Activated naive CD4-positive, alpha-beta T cell treated with anti-CD3 and anti-CD28 coated beads for 36 hours (primary cell): ENCODE results near the gene CDH22. TPM values are rescaled to one million over a fixed set of nuclear protein-coding genes. Genes with fewer than 3 reads are reported as not detected.

Experiments
- CTCF ChIA-PET: fragments of 350-600 bp; sonication (Branson Sonifier 250); formaldehyde crosslinking; loops from one replicate; lab custom pipeline; 2021; ENCODE audit warnings: antibody characterized with exemption; lab: Charles Lee
- DNase-seq: peaks from one replicate; pipeline ENCODE4 v3.0.0-alpha.2; 2020
- H3K27ac Mint-ChIP-seq: one replicate; pipeline ENCODE4 v1.8.0; 2021; ENCODE audit warnings: mild to moderate bottlenecking, mixed read lengths
- H3K27me3 Mint-ChIP-seq: one replicate; pipeline ENCODE4 v1.8.0; 2021; ENCODE audit warnings: low read depth, mixed read lengths
- H3K36me3 Mint-ChIP-seq: one replicate; pipeline ENCODE4 v1.8.0; 2021; ENCODE audit warnings: low read depth, mixed read lengths
- H3K4me1 Mint-ChIP-seq: one replicate; pipeline ENCODE4 v1.8.0; 2021; ENCODE audit warnings: low read depth, mixed read lengths
- H3K4me3 Mint-ChIP-seq: one replicate; pipeline ENCODE4 v1.8.0; 2021; ENCODE audit warnings: mild to moderate bottlenecking, moderate library complexity, mixed read lengths
- H3K9me3 Mint-ChIP-seq: one replicate; pipeline ENCODE4 v1.8.0; 2021; ENCODE audit warnings: mixed read lengths
- intact Hi-C: fragments of 100-400 bp; cut with micrococcal nuclease; formaldehyde crosslinking; loops from one replicate; pipeline ENCODE4 v1.15.1; 2023
- total RNA-seq, 2 experiments: library from RNA; stranded (reverse); gene quantifications; one replicate each; pipeline ENCODE4 v1.2.3, GENCODE V29; 2021

Gene CDH22
- total RNA-seq, 2 experiments from 2014 or later, result 0.07 TPM; not detected in 1

GRCh38 chr20:46302106-46302505, 6.2 kb downstream of the CDH22 start:
- H3K27me3 Mint-ChIP-seq, result peaks cover 28% of the 10 kb centered on the region

GRCh38 chr20:46300281-46300680, 8.0 kb downstream of the CDH22 start:
- no peak overlapping the region for H3K4me3 Mint-ChIP-seq
- no peaks in the 10 kb centered on the region for H3K9me3 Mint-ChIP-seq
- intact Hi-C loops, result no loop called here
- H3K27ac Mint-ChIP-seq, result no peak overlapping the region
- no peaks in the 10 kb centered on the region for H3K36me3 Mint-ChIP-seq
- H3K27me3 Mint-ChIP-seq, result peaks cover 29% of the 10 kb centered on the region
- CTCF ChIA-PET, result interaction anchor here (1.2 kb wide), 1 partner anchor 49 kb away, joined by 3 read pairs; no protein-coding TSS in a partner anchor
- DNase-seq, result no peak
- no peaks in the 10 kb centered on the region for H3K4me1 Mint-ChIP-seq

More at GRCh38 chr20:46302106-46302505, 6.2 kb downstream of the CDH22 start:
- H3K4me3 Mint-ChIP-seq, result no peak overlapping the region
- no peak for DNase-seq
- H3K27ac Mint-ChIP-seq, result no peak overlapping the region
- intact Hi-C loops, result no loop called here
- peaks cover 2% of the 10 kb centered on the region for H3K4me1 Mint-ChIP-seq
- no peaks in the 10 kb centered on the region for H3K36me3 Mint-ChIP-seq
- no peaks in the 10 kb centered on the region for H3K9me3 Mint-ChIP-seq
- CTCF ChIA-PET, result interaction anchor here (0.9 to 1.4 kb wide), 2 partner anchors 136 to 279 kb away, joined by 3 to 5 read pairs; no protein-coding TSS in a partner anchor

- DNase-seq, result no peak
- no peaks in the 10 kb centered on the region for H3K36me3 Mint-ChIP-seq
- H3K27me3 Mint-ChIP-seq, result peaks cover 30% of the 10 kb centered on the region
- H3K27ac Mint-ChIP-seq, result no peak overlapping the region
- no peaks in the 10 kb centered on the region for H3K9me3 Mint-ChIP-seq
- H3K4me1 Mint-ChIP-seq, result no peaks in the 10 kb centered on the region
- intact Hi-C loops, result no loop called here
- CTCF ChIA-PET, result interaction anchor here (0.5 to 1.2 kb wide), 2 partner anchors 50 to 926 kb away, joined by 3 read pairs; no protein-coding TSS in a partner anchor
- H3K4me3 Mint-ChIP-seq, result no peak overlapping the region
These were observed 9.2 kb downstream of the CDH22 start for GRCh38 chr20:46299078-46299477.

- intact Hi-C loops, result no loop called here
- CTCF ChIA-PET, result no interaction called here
- Mint-ChIP-seq H3K36me3 (no peaks in the 10 kb centered on the region), H3K27me3 (peaks cover 26% of the 10 kb centered on the region), H3K4me3 (no peak overlapping the region), H3K27ac (no peak overlapping the region), H3K9me3 (no peaks in the 10 kb centered on the region), H3K4me1 (no peaks in the 10 kb centered on the region)
- no peak for DNase-seq
These were observed 9.9 kb downstream of the CDH22 start for GRCh38 chr20:46298374-46298773.

- CTCF ChIA-PET, result no interaction called here
- intact Hi-C loops, result no loop called here
- H3K27ac Mint-ChIP-seq, result no peak overlapping the region
- H3K27me3 Mint-ChIP-seq, result peaks cover 29% of the 10 kb centered on the region
- no peak for DNase-seq
- H3K36me3 Mint-ChIP-seq, result no peaks in the 10 kb centered on the region
- H3K4me3 Mint-ChIP-seq, result no peak overlapping the region
- no peaks in the 10 kb centered on the region for H3K9me3 Mint-ChIP-seq
- H3K4me1 Mint-ChIP-seq, result no peaks in the 10 kb centered on the region
These were observed 11.6 kb downstream of the CDH22 start for GRCh38 chr20:46296526-46297250.

- H3K4me1 Mint-ChIP-seq, result no peaks in the 10 kb centered on the region
- no peaks in the 10 kb centered on the region for H3K36me3 Mint-ChIP-seq
- CTCF ChIA-PET, result interaction anchor here (1.0 kb wide), 1 partner anchor 13 kb away, joined by 3 read pairs; no protein-coding TSS in a partner anchor
- peaks cover 24% of the 10 kb centered on the region for H3K27me3 Mint-ChIP-seq
- no peak overlapping the region for H3K27ac Mint-ChIP-seq
- no peak for DNase-seq
- intact Hi-C loops, result no loop called here
- H3K9me3 Mint-ChIP-seq, result no peaks in the 10 kb centered on the region
- no peak overlapping the region for H3K4me3 Mint-ChIP-seq
These were observed 15.2 kb downstream of the CDH22 start for GRCh38 chr20:46293084-46293483.

- Mint-ChIP-seq H3K4me3 (no peak overlapping the region), H3K9me3 (no peaks in the 10 kb centered on the region), H3K36me3 (no peaks in the 10 kb centered on the region), H3K4me1 (no peaks in the 10 kb centered on the region), H3K27me3 (peaks cover 19% of the 10 kb centered on the region), H3K27ac (no peak overlapping the region)
- DNase-seq, result no peak
- CTCF ChIA-PET, result interaction anchor here (1.4 kb wide), 1 partner anchor 117 kb away, joined by 3 read pairs; no protein-coding TSS in a partner anchor
- intact Hi-C loops, result no loop called here
These were observed 16.9 kb downstream of the CDH22 start for GRCh38 chr20:46291401-46291800.

- Mint-ChIP-seq H3K27ac (no peak overlapping the region), H3K4me3 (no peak overlapping the region), H3K36me3 (no peaks in the 10 kb centered on the region), H3K9me3 (no peaks in the 10 kb centered on the region), H3K4me1 (no peaks in the 10 kb centered on the region), H3K27me3 (peaks cover 15% of the 10 kb centered on the region)
- CTCF ChIA-PET, result interaction anchor here (1.1 to 1.2 kb wide), 2 partner anchors 17 to 149 kb away, joined by 3 read pairs; no protein-coding TSS in a partner anchor
- intact Hi-C loops, result no loop called here
- no peak for DNase-seq
These were observed 18.9 kb downstream of the CDH22 start for GRCh38 chr20:46289432-46289831.

GRCh38 chr20:46286977-46287376, 21.3 kb downstream of the CDH22 start:
- Mint-ChIP-seq H3K27ac (no peak overlapping the region), H3K4me3 (no peak overlapping the region), H3K27me3 (peaks cover 12% of the 10 kb centered on the region), H3K36me3 (no peaks in the 10 kb centered on the region), H3K4me1 (no peaks in the 10 kb centered on the region), H3K9me3 (no peaks in the 10 kb centered on the region)
- CTCF ChIA-PET, result interaction anchor here (1.5 kb wide), 1 partner anchor 20 kb away, joined by 4 read pairs; no protein-coding TSS in a partner anchor
- DNase-seq, result no peak
- intact Hi-C loops, result no loop called here

GRCh38 chr20:46286382-46286781, 21.9 kb downstream of the CDH22 start:
- Mint-ChIP-seq H3K27me3 (peaks cover 12% of the 10 kb centered on the region), H3K4me1 (no peaks in the 10 kb centered on the region), H3K9me3 (no peaks in the 10 kb centered on the region), H3K36me3 (no peaks in the 10 kb centered on the region), H3K27ac (no peak overlapping the region), H3K4me3 (no peak overlapping the region)
- CTCF ChIA-PET, result interaction anchor here (1.5 kb wide), 1 partner anchor 20 kb away, joined by 4 read pairs; no protein-coding TSS in a partner anchor
- DNase-seq, result no peak
- intact Hi-C loops, result no loop called here

- no peaks in the 10 kb centered on the region for H3K4me1 Mint-ChIP-seq
- intact Hi-C loops, result no loop called here
- H3K27ac Mint-ChIP-seq, result no peak overlapping the region
- CTCF ChIA-PET, result no interaction called here
- H3K9me3 Mint-ChIP-seq, result no peaks in the 10 kb centered on the region
- peaks cover 14% of the 10 kb centered on the region for H3K27me3 Mint-ChIP-seq
- no peak overlapping the region for H3K4me3 Mint-ChIP-seq
- no peak for DNase-seq
- no peaks in the 10 kb centered on the region for H3K36me3 Mint-ChIP-seq
These were observed 22.6 kb downstream of the CDH22 start for GRCh38 chr20:46285740-46286139.

GRCh38 chr20:46285072-46285471, 23.2 kb downstream of the CDH22 start:
- no peak overlapping the region for H3K4me3 Mint-ChIP-seq
- peaks cover 15% of the 10 kb centered on the region for H3K27me3 Mint-ChIP-seq
- DNase-seq, result no peak
- intact Hi-C loops, result no loop called here
- no peaks in the 10 kb centered on the region for H3K4me1 Mint-ChIP-seq
- CTCF ChIA-PET, result interaction anchor here (0.6 kb wide), 1 partner anchor 133 kb away, joined by 4 read pairs; no protein-coding TSS in a partner anchor
- no peaks in the 10 kb centered on the region for H3K36me3 Mint-ChIP-seq
- no peaks in the 10 kb centered on the region for H3K9me3 Mint-ChIP-seq
- H3K27ac Mint-ChIP-seq, result no peak overlapping the region

- intact Hi-C loops, result no loop called here
- Mint-ChIP-seq H3K27me3 (peaks cover 20% of the 10 kb centered on the region), H3K27ac (no peak overlapping the region), H3K4me1 (no peaks in the 10 kb centered on the region), H3K4me3 (no peak overlapping the region), H3K36me3 (no peaks in the 10 kb centered on the region), H3K9me3 (no peaks in the 10 kb centered on the region)
- CTCF ChIA-PET, result no interaction called here
- DNase-seq, result no peak
These were observed 24.3 kb downstream of the CDH22 start for GRCh38 chr20:46284040-46284427.
